H9 (cell line): ENCODE data around the gene CACNG5. TPM values are rescaled to one million over a fixed set of nuclear protein-coding genes. Genes with fewer than 3 reads are reported as not detected.

ENCODE experiments used
- DNase-seq: peaks from one replicate; pipeline ENCODE4 v3.0.0-alpha.2; 2017
- H2AFZ ChIP-seq: one replicate; pipeline ENCODE4 v1.6.1; 2013; ENCODE audit warnings: mild to moderate bottlenecking, low read length, control low read depth, moderate library complexity
- H2AK5ac ChIP-seq: 2 replicates; pipeline ENCODE4 v1.6.1; 2013; ENCODE audit warnings: low read length, control low read depth, mixed read lengths; ENCODE audit not compliant: insufficient read length
- H2BK120ac ChIP-seq: one replicate; pipeline ENCODE4 v1.6.1; 2013; ENCODE audit warnings: low read depth, mild to moderate bottlenecking, low read length, control low read depth, inconsistent platforms; ENCODE audit not compliant: poor library complexity, severe bottlenecking
- H2BK12ac ChIP-seq: 2 replicates; pipeline ENCODE4 v1.6.1; 2013; ENCODE audit warnings: low read length, control low read depth, mixed read lengths, low read depth; ENCODE audit not compliant: insufficient read length
- H2BK15ac ChIP-seq: 2 replicates; pipeline ENCODE4 v1.6.1; 2013; ENCODE audit warnings: low read depth, low read length, control low read depth
- H2BK20ac ChIP-seq: one replicate; pipeline ENCODE4 v1.6.1; 2013; ENCODE audit warnings: low read depth, mild to moderate bottlenecking, low read length, control low read depth, inconsistent platforms; ENCODE audit not compliant: poor library complexity, severe bottlenecking
- H2BK5ac ChIP-seq: 2 replicates; pipeline ENCODE4 v1.6.1; 2013; ENCODE audit warnings: low read length, control low read depth, mixed read lengths; ENCODE audit not compliant: insufficient read length
- H3K14ac ChIP-seq: 2 replicates; pipeline ENCODE4 v1.6.1; 2013; ENCODE audit warnings: low read length, control low read depth; ENCODE audit not compliant: insufficient read depth
- H3K18ac ChIP-seq: 2 replicates; pipeline ENCODE4 v1.6.1; 2013; ENCODE audit warnings: low read depth, mild to moderate bottlenecking, mixed read lengths, low read length, control low read depth; ENCODE audit not compliant: insufficient read length
- H3K23ac ChIP-seq: 2 replicates; pipeline ENCODE4 v1.6.1; 2013; ENCODE audit warnings: low read length, control low read depth, mixed read lengths, low read depth; ENCODE audit not compliant: insufficient read length
- H3K23me2 ChIP-seq: 2 replicates; pipeline ENCODE4 v1.6.1; 2013; ENCODE audit warnings: low read depth, mild to moderate bottlenecking, mixed read lengths, low read length, control low read depth; ENCODE audit not compliant: insufficient read length, poor library complexity, severe bottlenecking
- H3K27ac ChIP-seq: 2 replicates; pipeline ENCODE4 v1.5.1; 2013; ENCODE audit warnings: low read length, control low read depth, mixed read lengths, low read depth; ENCODE audit not compliant: insufficient read length
- H3K27me3 ChIP-seq: 2 replicates; pipeline ENCODE4 v1.6.1; 2013; ENCODE audit warnings: low read length, control low read depth, inconsistent platforms; ENCODE audit not compliant: insufficient read depth
- H3K4ac ChIP-seq: 2 replicates; pipeline ENCODE4 v1.6.1; 2013; ENCODE audit warnings: low read depth, mild to moderate bottlenecking, control low read depth, inconsistent platforms, low read length, moderate library complexity
- H3K4me1 ChIP-seq: 2 replicates; pipeline ENCODE4 v1.6.1; 2013; ENCODE audit warnings: low read length, control low read depth, inconsistent platforms; ENCODE audit not compliant: insufficient read depth
- H3K4me2 ChIP-seq: 2 replicates; pipeline ENCODE4 v1.6.1; 2013; ENCODE audit warnings: low read length, control low read depth, mixed read lengths; ENCODE audit not compliant: insufficient read length, insufficient read depth
- H3K56ac ChIP-seq: 2 replicates; pipeline ENCODE4 v1.6.1; 2013; ENCODE audit warnings: low read depth, mild to moderate bottlenecking, mixed read lengths, low read length, control low read depth; ENCODE audit not compliant: insufficient read length
- H3K79me1 ChIP-seq: 2 replicates; pipeline ENCODE4 v1.6.1; 2013; ENCODE audit warnings: low read depth, mild to moderate bottlenecking, moderate library complexity, low read length, control low read depth, inconsistent platforms; ENCODE audit not compliant: insufficient read depth, poor library complexity, severe bottlenecking
- H3K79me2 ChIP-seq: 2 replicates; pipeline ENCODE4 v1.6.1; 2013; ENCODE audit warnings: low read length, control low read depth, inconsistent platforms; ENCODE audit not compliant: insufficient read depth
- H3K9ac ChIP-seq: 2 replicates; pipeline ENCODE4 v1.6.1; 2013; ENCODE audit warnings: low read length, control low read depth, mixed read lengths; ENCODE audit not compliant: insufficient read length; ENCODE audit errors: extremely low read depth
- H3K9me3 ChIP-seq: one replicate; pipeline ENCODE4 v1.6.1; 2013; ENCODE audit warnings: low read depth, low read length, inconsistent platforms; ENCODE audit not compliant: control insufficient read depth
- H3T11ph ChIP-seq: one replicate; pipeline ENCODE4 v1.6.1; 2013; ENCODE audit warnings: mild to moderate bottlenecking, low read length, control low read depth, inconsistent platforms
- H4K20me1 ChIP-seq: one replicate; pipeline ENCODE4 v1.6.1; 2013; ENCODE audit not compliant: control insufficient read depth, insufficient read length, insufficient read depth
- H4K5ac ChIP-seq: 2 replicates; pipeline ENCODE4 v1.6.1; 2013; ENCODE audit warnings: low read depth, mild to moderate bottlenecking, mixed read lengths, low read length, control low read depth; ENCODE audit not compliant: insufficient read length
- H4K8ac ChIP-seq: replicated peaks from 2 replicates; pipeline ENCODE4 v1.6.1; 2013; ENCODE audit warnings: low read length, control low read depth, mixed read lengths, low read depth; ENCODE audit not compliant: insufficient read length
- H4K91ac ChIP-seq: 2 replicates; pipeline ENCODE4 v1.6.1; 2013; ENCODE audit warnings: low read depth, mild to moderate bottlenecking, moderate library complexity, mixed read lengths, low read length, control low read depth; ENCODE audit not compliant: insufficient read length
- H3K27ac Mint-ChIP-seq, 3 experiments: 2 replicates in 2 of 3; 3 replicates in 1 of 3; pipeline ENCODE4 v1.8.0; 2020 to 2021; ENCODE audit warnings: mixed read lengths in 3 of 3, mild to moderate bottlenecking in 1 of 3, moderate library complexity in 1 of 3
- H3K27me3 Mint-ChIP-seq: 2 replicates; pipeline ENCODE4 v1.8.0; 2021; ENCODE audit warnings: low read depth, mild to moderate bottlenecking, moderate library complexity, mixed read lengths
- H3K36me3 Mint-ChIP-seq, 3 experiments: 2 replicates in 2 of 3; 3 replicates in 1 of 3; pipeline ENCODE4 v1.8.0; 2020 to 2021; ENCODE audit warnings: low read depth in 3 of 3, mixed read lengths in 3 of 3; ENCODE audit not compliant: insufficient read depth in 1 of 3
- H3K4me1 Mint-ChIP-seq, 2 experiments: 2 replicates each; pipeline ENCODE4 v1.8.0; 2020; ENCODE audit warnings: mixed read lengths in 2 of 2
- H3K4me3 Mint-ChIP-seq, 2 experiments: 2 replicates in 1 of 2; 3 replicates in 1 of 2; pipeline ENCODE4 v1.8.0; 2020 to 2021; ENCODE audit warnings: mild to moderate bottlenecking in 2 of 2, mixed read lengths in 2 of 2, moderate library complexity in 1 of 2
- H3K9me3 Mint-ChIP-seq, 2 experiments: 2 replicates in 1 of 2; 3 replicates in 1 of 2; pipeline ENCODE4 v1.8.0; 2020; ENCODE audit warnings: mild to moderate bottlenecking in 2 of 2, mixed read lengths in 2 of 2, moderate library complexity in 1 of 2
- WGBS: extraction: QIAGEN DNeasy Blood & Tissue Kit; methylation state at CpG from one replicate; pipeline ENCODE4 v1.1.7; 2013; ENCODE audit warnings: missing lambda C conversion rate, low lambda C conversion rate, mixed read lengths; ENCODE audit not compliant: insufficient read length; ENCODE audit errors: extremely low coverage; 5-methylcytosine and 5-hydroxymethylcytosine counted together
- total RNA-seq: library from RNA; stranded (reverse); gene quantifications from 2 replicates; pipeline ENCODE4 v1.2.1, GENCODE V29; 2021
- TF ChIP-seq, protein P1 (sequence below): fragments of 200-600 bp; sonication (generic); conservative IDR thresholded peaks from 3 replicates; pipeline ENCODE4 v1.8.0; 2021; ENCODE audit warnings: antibody characterized with exemption, mild to moderate bottlenecking

The CACNG5 gene
- total RNA-seq, 1 experiment from 2014 or later = 1.6 TPM

DNA sequence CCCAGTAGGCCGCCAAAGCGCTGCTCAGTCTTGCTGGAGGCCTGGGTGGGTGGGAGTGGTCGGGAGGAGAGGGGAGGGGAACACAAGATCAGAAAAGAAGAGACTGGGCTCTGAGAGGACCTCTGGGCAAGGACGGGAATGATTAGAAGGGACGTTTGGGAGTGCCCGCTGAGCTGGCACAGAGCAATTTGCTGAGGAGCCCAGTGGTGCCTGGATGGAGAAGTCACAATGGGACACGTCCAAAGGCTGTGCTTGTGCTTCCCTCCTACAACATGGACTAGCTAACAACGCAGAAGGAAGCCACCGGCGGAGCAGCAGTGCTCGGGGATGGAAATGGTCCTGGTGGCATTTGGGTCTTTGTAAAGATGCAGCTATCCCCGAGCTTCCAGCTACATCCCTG lies 84.0 kb downstream of the CACNG5 start:
- Histone ChIP-seq H3K4ac (no peak overlapping the region), H2BK20ac (no peak overlapping the region), H2BK15ac (no peak overlapping the region), H2BK5ac (no peak overlapping the region), H3K27me3 (no peaks in the 10 kb centered on the region), H3K18ac (no peak overlapping the region), H4K20me1 (no peaks in the 10 kb centered on the region), H2BK12ac (no peak overlapping the region), H2AFZ (no peak overlapping the region), H3K14ac (no peak overlapping the region), H3K4me1 (no peaks in the 10 kb centered on the region), H3K79me1 (no peaks in the 10 kb centered on the region), H3K23ac (no peak overlapping the region), H3K9me3 (no peaks in the 10 kb centered on the region), H3K79me2 (no peaks in the 10 kb centered on the region), H3K23me2 (no peaks in the 10 kb centered on the region), H3K56ac (no peak overlapping the region), H3K27ac (no peak overlapping the region), H2AK5ac (no peak overlapping the region), H4K91ac (no peak overlapping the region), H3K9ac (no peak overlapping the region), H3K4me2 (no peak overlapping the region), H4K5ac (no peak overlapping the region), H2BK120ac (no peak overlapping the region), H4K8ac (no peak overlapping the region), H3T11ph (no peak overlapping the region)
- peaks cover 4 to 8% of the 10 kb centered on the region in 2 experiments for H3K9me3 Mint-ChIP-seq
- no CpG with 5 or more reads among the region's 12 CpGs for WGBS
- DNase-seq = no peak
- H3K27ac Mint-ChIP-seq = peak overlapping the region in 1 of 3 experiments; percentile 46; a peak in 1 of 7 replicates
- peaks cover 4% of the 10 kb centered on the region for H3K27me3 Mint-ChIP-seq
- peaks cover 4% of the 10 kb centered on the region in 2 experiments for H3K4me1 Mint-ChIP-seq
- no peak overlapping the region for H3K4me3 Mint-ChIP-seq
- no peaks in the 10 kb centered on the region; a peak in 1 of 7 replicates for H3K36me3 Mint-ChIP-seq
- TF ChIP-seq, protein P1, sequence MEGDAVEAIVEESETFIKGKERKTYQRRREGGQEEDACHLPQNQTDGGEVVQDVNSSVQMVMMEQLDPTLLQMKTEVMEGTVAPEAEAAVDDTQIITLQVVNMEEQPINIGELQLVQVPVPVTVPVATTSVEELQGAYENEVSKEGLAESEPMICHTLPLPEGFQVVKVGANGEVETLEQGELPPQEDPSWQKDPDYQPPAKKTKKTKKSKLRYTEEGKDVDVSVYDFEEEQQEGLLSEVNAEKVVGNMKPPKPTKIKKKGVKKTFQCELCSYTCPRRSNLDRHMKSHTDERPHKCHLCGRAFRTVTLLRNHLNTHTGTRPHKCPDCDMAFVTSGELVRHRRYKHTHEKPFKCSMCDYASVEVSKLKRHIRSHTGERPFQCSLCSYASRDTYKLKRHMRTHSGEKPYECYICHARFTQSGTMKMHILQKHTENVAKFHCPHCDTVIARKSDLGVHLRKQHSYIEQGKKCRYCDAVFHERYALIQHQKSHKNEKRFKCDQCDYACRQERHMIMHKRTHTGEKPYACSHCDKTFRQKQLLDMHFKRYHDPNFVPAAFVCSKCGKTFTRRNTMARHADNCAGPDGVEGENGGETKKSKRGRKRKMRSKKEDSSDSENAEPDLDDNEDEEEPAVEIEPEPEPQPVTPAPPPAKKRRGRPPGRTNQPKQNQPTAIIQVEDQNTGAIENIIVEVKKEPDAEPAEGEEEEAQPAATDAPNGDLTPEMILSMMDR = no peak
